ENCODE measurements around the gene UBE2N. TPM values are rescaled to one million over a fixed set of nuclear protein-coding genes. Genes with fewer than 3 reads are reported as not detected.
A peak's percentile ranks its signal among the peaks of the same experiment; 100 is the strongest.
"Not testable (repeated sequence)": the region's sequence is repeated elsewhere in the genome, so short reads cannot be mapped to it uniquely, and the experiment has no call there.

The UBE2N gene
- total RNA-seq, 2 donors from 2014 or later: 177 to 179 TPM

GRCh38 chr12:93415723-93416464, 25.9 kb downstream of the UBE2N start:
- Histone ChIP-seq H3K4me1 (ENCODE audit: control insufficient read depth, insufficient read depth, low read length) (peaks cover 7% of the 10 kb centered on the region), H3K9me3 (ENCODE audit: control insufficient read depth, low read length) (no peaks in the 10 kb centered on the region), H3K27ac (ENCODE audit: low read depth, low read length) (no peak overlapping the region), H3K36me3 (ENCODE audit: control insufficient read depth, insufficient read depth, low read length) (peaks cover 16% of the 10 kb centered on the region), H3K9ac (ENCODE audit: extremely low read depth, low read length, poor library complexity, severe bottlenecking) (no peak overlapping the region), H3K4me3 (ENCODE audit: low read length) (no peak overlapping the region), H3K27me3 (ENCODE audit: control insufficient read depth, insufficient read depth, low read length, poor library complexity, severe bottlenecking) (no peaks in the 10 kb centered on the region)
- Mint-ChIP-seq H3K27me3 (ENCODE audit: insufficient read depth) (no peaks in the 10 kb centered on the region), H3K9me3 (no peaks in the 10 kb centered on the region), H3K27ac (no peak overlapping the region), H3K36me3 (ENCODE audit: low read depth) (peaks cover 13% of the 10 kb centered on the region), H3K4me1 (peaks cover 22% of the 10 kb centered on the region), H3K4me3 (no peak overlapping the region)
- DNase-seq: no peak
- TF ChIP-seq CTCF (conservative IDR thresholded peaks at IDR 0.05): no peak
- WGBS, 2 experiments (ENCODE audit: insufficient coverage in 1 of 2, insufficient read length in 1 of 2): 94% methylated on average over 3 of the region's 3 CpGs; no CpG with 5 or more reads in 1 of the 2 experiments

- H3K4me3 ChIP-seq (ENCODE audit: low read length): no peak overlapping the region
- H3K36me3 ChIP-seq (ENCODE audit: control insufficient read depth, insufficient read depth, low read length): peaks cover 40% of the 10 kb centered on the region
- no peak overlapping the region for H3K9ac ChIP-seq (ENCODE audit: extremely low read depth, low read length, poor library complexity, severe bottlenecking)
- H3K27me3 ChIP-seq (ENCODE audit: control insufficient read depth, insufficient read depth, low read length, poor library complexity, severe bottlenecking): no peaks in the 10 kb centered on the region
- H3K27me3 Mint-ChIP-seq (ENCODE audit: insufficient read depth): no peaks in the 10 kb centered on the region
- no peaks in the 10 kb centered on the region for H3K9me3 Mint-ChIP-seq
- no peak for TF ChIP-seq CTCF (conservative IDR thresholded peaks at IDR 0.05)
- no peak for DNase-seq
- peak overlapping the region; percentile 5 for H3K27ac Mint-ChIP-seq
- WGBS, 2 experiments (ENCODE audit: insufficient coverage in 1 of 2, insufficient read length in 1 of 2): 95 to 97% methylated on average over 3 of the region's 3 CpGs
- peaks cover 8% of the 10 kb centered on the region for H3K4me1 ChIP-seq (ENCODE audit: control insufficient read depth, insufficient read depth, low read length)
- H3K4me1 Mint-ChIP-seq: peaks cover 8% of the 10 kb centered on the region
- no peak overlapping the region for H3K27ac ChIP-seq (ENCODE audit: low read depth, low read length)
- no peaks in the 10 kb centered on the region for H3K9me3 ChIP-seq (ENCODE audit: control insufficient read depth, low read length)
- no peak overlapping the region for H3K4me3 Mint-ChIP-seq
- H3K36me3 Mint-ChIP-seq (ENCODE audit: low read depth): peaks cover 30% of the 10 kb centered on the region
Observed at GRCh38 chr12:93413064-93413463, 28.7 kb downstream of the UBE2N start.

GRCh38 chr12:93412396-93412795, 29.4 kb downstream of the UBE2N start:
- peaks cover 12% of the 10 kb centered on the region for H3K4me1 Mint-ChIP-seq
- not testable (repeated sequence) for H3K9ac ChIP-seq (ENCODE audit: extremely low read depth, low read length, poor library complexity, severe bottlenecking)

DNA sequence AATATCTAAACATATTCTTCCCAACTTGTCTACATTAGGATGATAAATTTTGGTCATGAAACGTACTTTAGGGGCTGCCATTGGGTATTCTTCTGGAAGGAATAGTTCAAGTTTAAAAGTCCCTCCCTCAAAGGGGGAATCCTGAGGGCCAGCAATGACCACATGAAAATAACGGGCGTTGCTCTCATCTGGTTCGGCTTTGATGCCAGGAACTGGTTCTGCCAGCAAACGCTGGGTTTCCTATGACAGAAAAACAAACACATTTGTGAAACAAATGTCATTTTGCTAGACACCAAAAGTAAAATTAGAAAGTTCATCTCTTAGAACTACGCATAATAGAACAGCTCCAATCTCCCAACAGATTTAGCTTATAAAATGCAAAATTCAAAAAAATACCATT, 30.7 kb downstream of the UBE2N start:
- Mint-ChIP-seq H3K4me1 (peaks cover 19% of the 10 kb centered on the region), H3K36me3 (ENCODE audit: low read depth) (peaks cover 30% of the 10 kb centered on the region)
- not testable (repeated sequence) for H3K27ac ChIP-seq (ENCODE audit: low read depth, low read length); H3K27me3 ChIP-seq (ENCODE audit: control insufficient read depth, insufficient read depth, low read length, poor library complexity, severe bottlenecking); H3K9me3 ChIP-seq (ENCODE audit: control insufficient read depth, low read length); DNase-seq; H3K9ac ChIP-seq (ENCODE audit: extremely low read depth, low read length, poor library complexity, severe bottlenecking); H3K27me3 Mint-ChIP-seq (ENCODE audit: insufficient read depth); H3K27ac Mint-ChIP-seq; H3K4me1 ChIP-seq (ENCODE audit: control insufficient read depth, insufficient read depth, low read length); H3K4me3 Mint-ChIP-seq; H3K9me3 Mint-ChIP-seq; H3K4me3 ChIP-seq (ENCODE audit: low read length)
- WGBS, 2 experiments (ENCODE audit: insufficient coverage in 1 of 2, insufficient read length in 1 of 2): 98% methylated on average over 6 of the region's 6 CpGs
- peaks cover 48% of the 10 kb centered on the region for H3K36me3 ChIP-seq (ENCODE audit: control insufficient read depth, insufficient read depth, low read length)

More at GRCh38 chr12:93412396-93412795, 29.4 kb downstream of the UBE2N start:
- H3K4me3 ChIP-seq (ENCODE audit: low read length); H3K27me3 ChIP-seq (ENCODE audit: control insufficient read depth, insufficient read depth, low read length, poor library complexity, severe bottlenecking); H3K27ac ChIP-seq (ENCODE audit: low read depth, low read length); H3K4me3 Mint-ChIP-seq; H3K9me3 ChIP-seq (ENCODE audit: control insufficient read depth, low read length); H3K9me3 Mint-ChIP-seq; H3K4me1 ChIP-seq (ENCODE audit: control insufficient read depth, insufficient read depth, low read length); H3K27me3 Mint-ChIP-seq (ENCODE audit: insufficient read depth): not testable (repeated sequence)
- Mint-ChIP-seq H3K27ac (peak overlapping the region; percentile 46), H3K36me3 (ENCODE audit: low read depth) (peaks cover 30% of the 10 kb centered on the region)
- 96 to 100% methylated on average over 3 to 6 of the region's 8 CpGs for WGBS, 2 experiments (ENCODE audit: insufficient coverage in 1 of 2, insufficient read length in 1 of 2)
- peaks cover 47% of the 10 kb centered on the region for H3K36me3 ChIP-seq (ENCODE audit: control insufficient read depth, insufficient read depth, low read length)
- peak; percentile 15 for DNase-seq

DNA sequence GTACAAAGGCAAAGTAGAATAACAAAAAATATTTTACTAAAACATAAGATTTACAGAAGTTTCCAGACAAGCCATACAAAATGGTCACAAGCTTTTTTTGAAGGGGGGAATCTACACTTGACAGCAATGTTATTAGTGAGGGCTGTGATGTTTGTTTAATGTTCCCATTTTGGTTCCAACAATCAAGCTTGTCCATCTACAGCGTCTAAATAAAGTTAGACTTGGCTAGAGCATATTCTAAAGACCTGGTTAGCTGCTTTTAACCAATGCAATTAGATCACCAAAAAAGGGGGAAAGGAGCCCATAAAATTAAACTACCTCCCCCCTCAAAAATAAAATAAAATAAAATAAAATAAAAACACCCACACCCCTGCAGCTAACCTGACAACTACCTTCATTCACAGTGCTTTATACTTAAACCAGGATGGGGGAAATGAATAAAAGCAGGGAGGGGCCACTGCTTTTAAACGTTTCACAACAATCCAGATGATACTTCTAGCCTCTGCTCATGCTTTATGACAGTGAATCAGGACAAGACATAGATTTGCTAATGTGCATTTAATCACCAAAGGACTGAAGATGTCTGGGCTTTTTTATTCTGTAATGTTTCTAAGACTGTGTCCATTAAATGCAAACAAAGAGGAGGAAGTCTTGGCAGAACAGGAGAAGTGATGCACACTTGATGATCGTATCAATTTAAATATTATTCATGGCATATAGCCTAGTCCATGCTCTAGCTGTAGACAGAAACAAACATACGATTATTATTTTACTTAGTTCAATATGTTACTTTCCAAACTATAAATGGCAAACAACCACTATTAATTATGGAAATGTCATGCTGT, 32.2 kb downstream of the UBE2N start:
- not testable (repeated sequence) for H3K27me3 ChIP-seq (ENCODE audit: control insufficient read depth, insufficient read depth, low read length, poor library complexity, severe bottlenecking); H3K27ac Mint-ChIP-seq; H3K9ac ChIP-seq (ENCODE audit: extremely low read depth, low read length, poor library complexity, severe bottlenecking); H3K4me3 Mint-ChIP-seq; H3K9me3 Mint-ChIP-seq; H3K9me3 ChIP-seq (ENCODE audit: control insufficient read depth, low read length); H3K4me3 ChIP-seq (ENCODE audit: low read length); H3K27me3 Mint-ChIP-seq (ENCODE audit: insufficient read depth); DNase-seq; H3K4me1 ChIP-seq (ENCODE audit: control insufficient read depth, insufficient read depth, low read length); H3K27ac ChIP-seq (ENCODE audit: low read depth, low read length)
- H3K4me1 Mint-ChIP-seq: peaks cover 11% of the 10 kb centered on the region
- 87 to 100% methylated on average over 1 to 4 of the region's 4 CpGs for WGBS, 2 experiments (ENCODE audit: insufficient coverage in 1 of 2, insufficient read length in 1 of 2)
- peaks cover 46% of the 10 kb centered on the region for H3K36me3 ChIP-seq (ENCODE audit: control insufficient read depth, insufficient read depth, low read length)
- peaks cover 30% of the 10 kb centered on the region for H3K36me3 Mint-ChIP-seq (ENCODE audit: low read depth)

All from endodermal cell (in vitro differentiated cells).